TTC549 (cell line): ENCODE measurements around the gene NSMF.
"Not testable (repeated sequence)": the region's sequence is repeated elsewhere in the genome, so short reads cannot be mapped to it uniquely, and the experiment has no call there.

Experiments used
- FAIRE-seq: peaks from 2 replicates; lab custom pipeline; 2012; peaks lifted over from hg19 to GRCh38; lab: Jason Lieb, UNC

The NSMF gene

DNA sequence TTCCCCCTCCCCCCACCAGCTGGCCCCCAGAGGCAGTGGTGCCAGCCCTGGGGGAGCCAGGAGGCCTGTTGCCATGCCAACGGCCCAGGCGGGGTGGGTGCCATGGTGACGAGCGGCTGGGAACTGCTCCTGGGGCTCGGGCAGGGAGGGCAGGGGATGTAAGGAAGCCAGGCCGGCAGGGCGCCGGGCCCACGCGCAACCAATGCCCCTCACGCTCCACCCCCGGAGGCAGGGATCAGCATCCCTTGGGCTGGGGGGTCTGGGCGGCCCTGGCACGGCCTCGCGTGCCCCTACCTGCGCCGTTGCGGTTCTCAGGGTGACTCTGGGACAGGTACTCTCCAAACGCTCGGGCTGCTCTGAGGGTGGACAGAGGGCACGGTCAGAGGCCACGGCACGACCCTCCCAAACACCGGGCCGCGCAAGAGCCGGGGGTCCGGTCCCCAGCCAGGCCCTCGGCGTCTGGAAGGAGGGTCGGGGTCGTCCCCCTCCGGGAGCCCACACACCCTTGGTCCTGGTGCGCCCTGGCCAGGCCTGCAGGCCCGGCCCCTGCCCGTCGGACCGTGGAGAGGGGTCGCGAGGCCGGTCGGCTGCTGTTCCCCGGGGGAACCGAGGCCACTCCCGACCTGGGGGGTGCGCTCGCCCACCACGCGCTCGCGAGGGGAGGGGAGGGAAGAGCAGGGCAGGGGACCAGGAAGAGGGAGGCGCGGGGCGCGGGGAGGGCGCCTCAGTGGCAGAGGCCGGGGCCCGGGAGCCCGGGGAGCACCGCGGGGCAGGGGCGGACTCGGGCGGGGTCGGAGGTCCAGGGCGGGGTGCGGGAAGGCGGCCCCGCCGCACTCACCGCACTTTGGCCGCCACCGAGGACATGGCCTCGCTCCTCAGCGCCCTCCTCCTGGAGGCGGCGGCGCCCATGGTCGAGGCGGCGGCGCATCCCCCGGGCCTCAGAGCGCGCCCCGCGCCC, 661 bp downstream of the NSMF start:
- FAIRE-seq: no peak

- no peak for FAIRE-seq
These were observed 1.5 kb downstream of the NSMF start for GRCh38 chr9:137457406-137458193.

DNA sequence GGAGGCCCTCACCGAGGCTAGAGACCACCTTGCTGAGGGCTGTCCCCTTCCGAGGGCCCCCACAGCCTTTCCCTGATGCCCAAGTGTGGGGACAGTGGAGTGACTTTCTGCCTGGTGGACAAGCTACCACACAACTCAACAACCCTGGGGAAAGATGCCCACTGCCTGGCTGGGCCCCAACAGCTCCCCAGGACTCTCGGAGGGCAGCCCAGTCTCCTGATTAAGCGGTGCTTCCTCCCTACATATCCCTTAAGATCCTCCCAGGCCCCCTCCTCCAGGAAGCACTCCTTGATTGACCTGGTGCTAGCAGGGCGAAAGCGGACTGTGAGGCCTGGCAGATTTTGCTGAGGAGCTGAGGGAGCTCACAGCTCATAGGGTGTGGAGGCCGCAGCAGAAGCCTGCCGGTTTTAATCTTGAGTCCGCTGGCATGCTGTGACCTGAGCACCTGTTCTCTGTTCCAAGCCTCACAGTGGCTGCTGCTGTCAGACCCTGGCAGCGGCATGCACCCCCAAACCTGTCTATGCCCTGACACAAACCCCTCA, 2.2 kb downstream of the NSMF start:
- no peak for FAIRE-seq

DNA sequence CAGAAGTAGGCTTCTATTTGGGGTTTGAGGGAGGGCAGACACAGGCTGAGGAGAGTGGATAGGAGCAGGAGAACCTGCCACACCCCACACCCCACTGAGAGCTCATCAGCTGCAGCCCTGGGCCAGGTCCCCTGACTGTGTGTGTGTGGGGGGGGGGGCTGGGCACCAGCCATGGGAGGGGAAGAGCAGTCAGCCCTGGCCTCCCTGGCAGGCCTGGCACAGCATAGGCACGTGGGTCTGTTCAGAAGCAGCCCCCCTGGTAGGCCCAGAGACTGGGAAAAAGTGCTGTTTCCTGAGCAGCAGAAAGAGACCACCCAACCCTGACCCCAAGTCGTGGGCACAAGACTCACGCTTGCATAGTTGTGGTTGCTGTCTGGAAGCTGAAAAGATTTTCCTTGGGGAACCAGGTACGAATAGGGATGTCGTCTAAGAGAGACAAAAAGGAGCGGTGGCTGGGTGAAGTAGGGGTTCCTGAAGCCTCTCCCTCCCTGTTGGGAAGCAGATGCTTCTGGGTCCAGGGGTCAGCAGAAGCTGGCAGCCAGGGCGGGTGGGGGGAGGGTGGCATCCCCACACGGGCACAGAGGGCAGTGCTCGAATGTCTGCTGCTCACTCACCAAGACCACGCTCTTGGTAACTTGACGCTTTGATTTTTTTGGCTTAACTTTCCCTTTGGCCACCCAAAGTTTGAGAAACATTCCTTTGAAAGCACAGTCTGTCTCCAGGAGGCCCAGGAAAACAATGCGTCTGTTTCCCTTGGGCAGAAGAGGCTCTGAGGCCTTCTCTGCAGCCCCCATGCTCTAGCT, 2.9 kb downstream of the NSMF start:
- FAIRE-seq: no peak

- no peak for FAIRE-seq
These were observed 3.7 kb downstream of the NSMF start for GRCh38 chr9:137455359-137455991.

DNA sequence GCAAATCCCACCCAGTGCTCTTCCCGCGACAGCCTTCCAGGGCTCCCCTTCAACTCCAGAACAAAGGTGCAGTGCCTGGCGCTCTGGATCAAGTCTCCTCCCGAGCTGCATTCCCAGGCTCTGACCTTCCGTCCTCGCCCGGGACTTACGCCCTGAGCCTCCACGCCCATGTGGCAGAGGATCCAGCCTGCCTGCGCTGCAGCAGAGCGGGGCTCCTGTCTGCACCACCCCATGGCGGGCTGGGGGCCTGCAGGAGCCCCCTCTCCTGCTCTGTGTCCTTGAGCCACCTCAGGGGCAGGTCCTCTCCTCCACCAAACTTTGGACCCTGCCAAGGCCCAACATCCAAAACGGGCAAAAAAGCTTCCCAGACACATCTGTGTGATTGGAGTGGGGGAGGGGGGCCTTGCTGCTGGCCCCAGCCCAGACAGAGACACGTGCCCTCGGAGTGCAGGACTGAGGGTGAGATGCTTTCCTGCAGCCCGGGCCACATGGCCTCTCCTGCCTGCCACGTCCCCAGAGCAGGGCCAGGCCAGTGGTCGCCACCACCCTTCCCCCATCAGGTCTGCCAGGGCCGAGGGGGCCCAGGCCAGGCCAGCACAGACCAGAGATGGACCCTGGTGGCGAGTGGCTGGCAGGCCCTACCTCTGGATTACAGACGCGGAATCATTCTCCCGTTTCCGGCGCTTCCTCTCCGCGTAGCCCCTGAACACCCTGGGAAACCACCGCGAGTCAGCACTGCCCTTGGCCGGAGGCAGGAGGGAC, 4.4 kb downstream of the NSMF start:
- no peak for FAIRE-seq

DNA sequence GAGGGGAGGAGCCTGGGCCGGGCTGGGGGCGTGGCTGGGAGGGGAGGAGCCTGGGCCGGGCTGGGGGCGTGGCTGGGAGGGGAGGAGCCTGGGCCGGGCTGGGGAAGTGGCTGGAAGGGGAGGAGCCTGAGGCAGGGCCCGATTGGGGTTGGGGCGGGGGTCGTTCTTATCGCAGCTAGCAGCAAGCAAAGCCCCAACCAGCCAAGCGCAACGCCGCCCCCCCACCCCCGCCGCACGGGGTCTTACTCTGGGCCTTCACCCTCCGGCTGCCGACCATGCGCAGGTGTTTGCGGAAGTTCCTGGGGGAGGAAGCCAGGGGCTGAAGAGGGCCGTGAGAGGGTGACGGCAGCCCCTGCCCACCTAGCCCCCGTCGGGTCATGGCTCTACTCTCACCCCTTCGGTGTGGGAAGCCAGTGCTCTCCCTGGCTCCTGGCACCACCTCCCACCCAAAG, 5.0 kb downstream of the NSMF start:
- FAIRE-seq: no peak

DNA sequence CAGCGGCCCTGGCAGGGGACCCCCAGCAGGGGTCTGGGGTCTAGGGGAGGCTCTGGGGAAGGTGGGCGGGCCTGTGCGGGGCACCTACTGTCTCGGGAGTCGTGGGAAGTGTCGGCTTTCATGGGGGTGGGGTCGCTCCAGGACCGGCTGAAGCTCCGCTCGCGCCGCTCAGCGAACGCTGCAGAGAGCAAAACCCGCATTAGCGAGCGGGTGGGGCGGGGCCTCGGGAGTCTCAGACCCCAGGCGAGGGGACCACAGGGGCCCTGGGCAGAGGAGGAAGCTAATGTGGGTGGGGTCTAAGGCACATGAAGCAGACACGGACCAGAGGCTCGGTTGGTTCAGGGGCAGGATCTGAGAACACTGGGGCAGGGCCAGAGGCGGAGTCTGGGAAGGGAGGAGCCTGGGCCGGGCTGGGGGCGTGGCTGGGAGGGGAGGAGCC, 5.5 kb downstream of the NSMF start:
- no peak for FAIRE-seq

GRCh38 chr9:137452761-137453642, 6.1 kb downstream of the NSMF start:
- no peak for FAIRE-seq

DNA sequence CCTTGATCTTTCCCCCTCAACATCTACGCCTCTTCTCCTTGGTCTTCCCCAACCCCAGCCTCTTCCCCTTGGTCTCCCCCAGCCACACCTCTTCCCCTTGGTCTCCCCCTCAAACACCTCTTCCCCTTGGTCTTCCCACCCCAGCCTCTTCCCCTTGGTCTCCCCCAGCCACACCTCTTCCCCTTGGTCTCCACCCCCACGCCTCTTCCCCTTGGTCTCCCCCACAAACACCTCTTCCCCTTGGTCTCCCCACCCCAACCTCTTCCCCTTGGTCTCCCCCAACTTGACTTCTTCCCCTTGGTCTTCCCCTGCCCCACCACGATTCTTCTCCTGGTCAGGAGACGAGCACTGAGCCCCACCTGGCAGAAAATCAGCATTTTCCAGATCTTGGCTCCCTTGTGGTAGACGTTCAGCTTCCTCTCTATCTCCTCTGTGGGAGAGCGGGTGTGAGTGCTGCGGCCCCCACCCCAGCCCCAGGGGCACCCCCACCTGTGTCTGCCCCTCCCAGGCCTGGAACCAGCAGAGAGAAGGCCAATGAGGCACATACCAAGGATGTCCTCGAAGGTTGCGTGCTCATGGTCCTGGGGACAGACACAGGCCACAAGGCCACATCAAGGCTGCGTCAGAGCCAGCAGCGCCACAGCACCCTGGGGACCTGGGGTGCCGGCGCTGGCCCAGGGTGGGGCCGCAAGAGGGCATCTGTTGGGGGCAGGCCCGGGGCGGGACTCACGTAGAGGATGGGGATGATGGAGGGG, 7.0 kb downstream of the NSMF start:
- FAIRE-seq: no peak

DNA sequence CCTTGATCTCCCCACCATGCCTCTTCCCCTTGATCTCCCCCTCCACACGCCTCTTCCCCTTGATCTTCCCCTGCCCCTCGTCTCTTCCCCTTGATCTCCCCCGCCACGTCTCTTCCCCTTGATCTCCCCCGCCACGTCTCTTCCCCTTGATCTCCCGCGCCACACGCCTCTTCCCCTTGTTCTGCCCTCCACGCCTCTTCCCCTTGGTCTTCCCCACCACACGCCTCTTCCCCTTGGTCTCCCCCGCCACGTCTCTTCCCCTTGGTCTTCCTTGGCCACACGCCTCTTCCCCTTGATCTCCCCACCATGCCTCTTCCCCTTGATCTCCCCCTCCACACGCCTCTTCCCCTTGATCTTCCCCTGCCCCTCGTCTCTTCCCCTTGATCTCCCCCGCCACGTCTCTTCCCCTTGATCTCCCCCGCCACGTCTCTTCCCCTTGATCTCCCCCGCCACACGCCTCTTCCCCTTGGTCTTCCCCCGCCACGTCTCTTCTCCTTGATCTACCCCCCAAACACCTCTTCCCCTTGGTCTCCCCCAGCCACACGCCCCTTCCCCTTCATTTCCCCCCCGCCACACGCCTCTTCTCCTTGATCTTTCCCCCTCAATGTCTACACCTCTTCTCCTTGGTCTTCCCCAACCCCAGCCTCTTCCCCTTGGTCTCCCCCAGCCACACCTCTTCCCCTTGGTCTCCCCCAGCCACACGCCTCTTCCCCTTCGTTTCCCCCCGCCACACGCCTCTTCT, 7.7 kb downstream of the NSMF start:
- FAIRE-seq: not testable (repeated sequence)

GRCh38 chr9:137450539-137451222, 8.5 kb downstream of the NSMF start:
- FAIRE-seq: not testable (repeated sequence)

GRCh38 chr9:137449931-137450538, 9.1 kb downstream of the NSMF start:
- no peak for FAIRE-seq

GRCh38 chr9:137449081-137449844, 9.9 kb downstream of the NSMF start:
- FAIRE-seq: no peak

GRCh38 chr9:137448602-137448962, 10.6 kb downstream of the NSMF start:
- FAIRE-seq: no peak
